ENCODE measurements around the gene TRIM58.

The TRIM58 gene

DNA sequence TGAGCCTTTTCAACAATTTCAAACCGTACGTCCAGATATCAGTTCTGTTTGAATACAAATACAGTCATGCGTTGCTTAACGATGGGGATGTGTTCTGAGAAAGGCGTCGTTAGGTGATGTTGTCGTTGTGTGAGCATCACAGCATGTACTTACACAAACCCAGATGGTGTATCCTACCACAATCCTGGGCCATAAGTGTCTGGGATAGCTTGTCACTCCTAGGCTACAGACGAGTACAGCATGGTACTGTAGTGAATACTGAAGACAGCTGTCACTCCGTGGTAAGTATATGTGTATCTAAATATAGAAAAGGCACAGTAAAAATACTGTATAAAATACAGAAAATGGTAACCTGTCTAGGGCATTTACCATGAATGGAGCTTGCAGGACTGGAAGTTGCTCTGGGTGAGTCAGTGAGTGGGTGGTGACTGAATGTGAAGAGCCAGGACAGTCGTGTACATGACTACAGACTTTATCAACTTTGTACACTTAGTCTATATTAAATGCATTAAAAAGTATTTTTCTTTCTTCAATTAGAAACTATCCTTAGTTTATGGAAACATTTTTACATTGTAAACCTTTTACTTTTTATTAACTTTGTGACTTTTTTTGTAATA, 27.9 kb downstream of the TRIM58 start:
- DNase-seq, result no peak

DNA sequence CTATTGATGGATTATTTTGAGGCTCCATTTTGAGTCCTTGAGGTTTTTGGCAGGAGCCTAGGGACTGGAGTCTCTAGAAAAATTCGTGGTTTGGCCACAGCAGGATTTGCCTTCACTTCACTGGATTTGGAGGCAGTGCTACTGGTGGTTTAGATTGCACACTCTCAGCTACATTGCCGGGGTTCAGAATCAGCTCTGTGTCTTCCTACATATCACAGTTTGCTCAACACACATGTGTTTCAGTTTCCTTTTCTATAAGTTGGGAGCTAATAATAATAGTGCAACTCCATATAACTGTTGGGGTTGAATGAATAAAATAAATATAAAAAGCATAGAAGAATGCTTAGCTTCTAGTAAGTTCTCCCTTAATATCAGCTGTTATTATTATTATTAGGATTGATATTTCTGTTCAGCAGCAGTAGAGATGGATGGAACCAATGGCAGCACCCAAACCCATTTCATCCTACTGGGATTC, 38.2 kb downstream of the TRIM58 start, which contains the start of gene OR2W3:
Gene OR2W3 (plus strand): TSS at position 425 of the 475 bp plus-strand sequence. CDS start 0 bp downstream, at position 425.
- DNase-seq, result no peak

- no peak for DNase-seq
Measured at GRCh38 chr1:247895976-247896375, 39.0 kb downstream of the TRIM58 start.

- DNase-seq, result no peak
Measured at GRCh38 chr1:247904122-247904521, 47.1 kb downstream of the TRIM58 start.

GRCh38 chr1:247905181-247905580, 48.2 kb downstream of the TRIM58 start:
- no peak for DNase-seq

- DNase-seq, result no peak
Measured at GRCh38 chr1:247905910-247906503, 49.0 kb downstream of the TRIM58 start.

DNA sequence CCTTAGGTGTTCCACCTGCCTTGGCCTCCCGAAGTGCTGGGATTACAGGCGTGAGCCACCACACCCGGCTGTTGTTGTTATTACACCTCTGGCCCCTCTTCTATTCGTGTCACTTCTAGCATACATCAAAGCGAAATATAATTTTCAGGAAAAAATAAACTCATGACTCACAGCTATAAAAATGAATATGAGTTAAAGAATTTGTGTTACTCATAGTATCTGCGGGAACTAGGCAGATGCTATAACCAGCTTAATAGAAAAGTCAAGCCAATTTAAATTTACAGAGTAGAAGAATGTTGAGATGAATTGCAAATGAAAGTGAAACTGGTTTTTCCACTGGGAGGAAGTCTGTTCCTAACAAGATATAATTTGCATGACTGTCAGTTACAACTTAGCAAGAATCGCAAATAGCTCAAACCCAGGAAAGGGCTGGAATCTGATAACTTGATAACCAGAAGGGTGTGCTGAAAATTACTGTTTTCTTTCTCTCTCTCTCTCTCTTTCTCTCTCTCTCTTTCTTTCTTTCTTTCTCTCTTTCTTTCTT, 49.6 kb downstream of the TRIM58 start:
- peak; percentile 8 for DNase-seq

DNA sequence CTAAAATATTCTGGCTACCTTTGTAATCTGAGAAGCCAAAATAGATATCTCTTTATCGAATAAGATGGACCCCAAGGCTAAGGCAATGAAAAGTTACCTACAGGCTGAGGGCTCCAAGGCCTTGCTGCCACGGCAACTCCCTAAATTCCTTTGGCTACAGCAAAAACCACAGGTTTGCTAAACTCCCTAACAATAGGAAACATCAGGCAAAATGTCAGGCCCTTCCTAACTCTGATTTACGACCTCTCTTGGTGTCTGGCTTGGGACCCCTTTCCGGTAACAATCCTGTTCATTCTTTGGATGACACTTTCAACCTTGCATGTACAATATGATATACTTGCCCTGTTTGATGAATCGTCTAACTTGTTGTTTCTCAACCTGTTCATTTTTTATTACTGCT, 51.8 kb downstream of the TRIM58 start:
- no peak for DNase-seq

GRCh38 chr1:247913786-247914185, 56.8 kb downstream of the TRIM58 start:
- no peak for DNase-seq

GRCh38 chr1:247914941-247915662, 58.1 kb downstream of the TRIM58 start:
- no peak for DNase-seq

DNA sequence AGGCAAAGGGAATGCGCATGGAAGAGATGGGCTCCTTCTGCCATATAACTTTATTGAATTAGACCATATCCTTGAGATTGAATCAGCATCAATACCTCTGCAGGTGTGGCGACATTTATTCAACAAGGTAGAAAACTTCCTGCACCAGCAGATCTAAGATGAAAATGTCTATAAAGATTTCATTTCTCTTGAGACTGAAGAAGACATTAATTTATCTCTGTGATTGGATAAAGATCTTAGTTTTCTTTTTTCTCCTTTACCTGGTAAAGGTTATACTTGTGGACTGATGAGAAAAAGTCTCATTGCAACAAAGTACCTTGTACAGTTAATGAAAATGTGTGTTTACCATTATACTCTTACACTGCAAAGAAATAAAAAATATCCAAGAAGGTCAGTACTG, 63.0 kb downstream of the TRIM58 start, which contains the start of gene OR2T8:
Gene OR2T8 (plus strand): TSS at position 301 of the 400 bp plus-strand sequence. CDS start 766 bp downstream, outside the sequence.
- no peak for DNase-seq

DNA sequence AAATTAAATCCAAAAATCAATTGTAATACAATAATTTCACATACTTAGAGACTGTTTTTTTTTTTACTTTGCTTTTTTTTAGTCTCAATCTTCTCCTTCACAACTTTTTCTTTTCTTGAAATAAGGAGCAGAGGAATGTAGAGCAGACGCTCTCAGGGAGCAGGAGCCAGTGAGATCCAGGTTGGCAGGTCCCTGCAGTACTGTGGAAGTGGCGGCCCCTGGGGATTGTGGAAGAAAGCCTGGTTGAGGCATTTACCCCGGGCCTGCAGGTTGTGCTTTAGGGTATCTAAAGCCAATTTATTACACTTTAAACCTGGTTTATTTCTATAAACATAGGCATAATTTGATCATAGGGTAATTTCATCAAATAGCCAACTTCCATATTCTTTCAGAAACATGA, 67.0 kb downstream of the TRIM58 start:
- DNase-seq, result no peak

DNA sequence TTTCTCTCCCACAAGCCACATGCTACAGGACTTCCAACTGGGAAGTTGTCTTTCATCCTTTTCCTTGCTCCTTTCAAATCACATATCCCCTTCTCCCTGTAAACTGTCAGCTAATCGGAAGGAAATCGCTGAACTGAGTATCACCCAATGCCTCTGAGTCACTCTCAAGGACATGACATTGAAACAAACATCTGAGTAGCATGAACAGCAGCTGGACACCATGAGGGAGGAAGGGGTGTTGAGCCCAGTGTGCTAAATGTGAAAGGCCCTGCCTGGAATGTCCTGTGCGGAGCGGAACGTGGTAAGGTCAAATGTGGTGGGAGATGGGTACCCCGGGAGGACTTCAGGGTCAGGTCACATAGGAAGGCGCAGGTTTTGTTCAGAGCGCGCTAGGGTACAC, 67.9 kb downstream of the TRIM58 start, which contains the start of gene OR2AJ1:
Gene OR2AJ1 (plus strand): TSS at position 22 of the 400 bp plus-strand sequence. CDS start 8,880 bp downstream, outside the sequence.
- DNase-seq, result no peak
